NB4 (cell line): Measurements from ENCODE around the gene GRM8.

Experiments
- MYC ChIP-seq: IDR thresholded peaks from 2 replicates; pipeline ENCODE4 v1.6.1; 2011; ENCODE audit warnings: low read depth, low read length
- POLR2A ChIP-seq: IDR thresholded peaks from 2 replicates; pipeline ENCODE4 v1.6.1; 2011; ENCODE audit warnings: mild to moderate bottlenecking; ENCODE audit not compliant: insufficient read length; ENCODE audit errors: extremely low read depth
- TF ChIP-seq, protein P1 (sequence below): IDR thresholded peaks from one replicate; pipeline ENCODE4 v1.5.1; 2012; ENCODE audit warnings: low read depth, low read length
- TF ChIP-seq, protein P2 (sequence below): IDR thresholded peaks from 2 replicates; pipeline ENCODE4 v1.6.1; 2011; ENCODE audit warnings: low read depth, low read length

DNA sequence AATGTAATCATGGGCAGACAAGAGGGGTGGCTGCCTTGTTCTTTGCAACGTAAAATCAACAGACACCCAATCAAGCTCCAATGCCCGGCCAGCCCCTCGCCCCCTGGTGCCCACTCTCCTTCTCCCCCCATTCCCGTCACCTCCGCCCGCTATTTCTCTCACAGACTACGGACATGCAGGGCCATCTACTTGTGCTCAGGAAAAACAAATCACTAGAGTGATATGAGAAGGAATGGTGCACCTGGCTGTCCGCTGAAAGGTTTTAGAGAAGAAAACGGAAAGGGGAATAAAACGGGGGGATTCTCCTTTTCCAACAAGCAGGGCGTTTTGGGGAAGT lies 396 bp downstream of the GRM8 start:
- TF ChIP-seq, protein P1, sequence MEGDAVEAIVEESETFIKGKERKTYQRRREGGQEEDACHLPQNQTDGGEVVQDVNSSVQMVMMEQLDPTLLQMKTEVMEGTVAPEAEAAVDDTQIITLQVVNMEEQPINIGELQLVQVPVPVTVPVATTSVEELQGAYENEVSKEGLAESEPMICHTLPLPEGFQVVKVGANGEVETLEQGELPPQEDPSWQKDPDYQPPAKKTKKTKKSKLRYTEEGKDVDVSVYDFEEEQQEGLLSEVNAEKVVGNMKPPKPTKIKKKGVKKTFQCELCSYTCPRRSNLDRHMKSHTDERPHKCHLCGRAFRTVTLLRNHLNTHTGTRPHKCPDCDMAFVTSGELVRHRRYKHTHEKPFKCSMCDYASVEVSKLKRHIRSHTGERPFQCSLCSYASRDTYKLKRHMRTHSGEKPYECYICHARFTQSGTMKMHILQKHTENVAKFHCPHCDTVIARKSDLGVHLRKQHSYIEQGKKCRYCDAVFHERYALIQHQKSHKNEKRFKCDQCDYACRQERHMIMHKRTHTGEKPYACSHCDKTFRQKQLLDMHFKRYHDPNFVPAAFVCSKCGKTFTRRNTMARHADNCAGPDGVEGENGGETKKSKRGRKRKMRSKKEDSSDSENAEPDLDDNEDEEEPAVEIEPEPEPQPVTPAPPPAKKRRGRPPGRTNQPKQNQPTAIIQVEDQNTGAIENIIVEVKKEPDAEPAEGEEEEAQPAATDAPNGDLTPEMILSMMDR = no peak
- TF ChIP-seq POLR2A (no peak), MYC (no peak)
- TF ChIP-seq, protein P2, sequence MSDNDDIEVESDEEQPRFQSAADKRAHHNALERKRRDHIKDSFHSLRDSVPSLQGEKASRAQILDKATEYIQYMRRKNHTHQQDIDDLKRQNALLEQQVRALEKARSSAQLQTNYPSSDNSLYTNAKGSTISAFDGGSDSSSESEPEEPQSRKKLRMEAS = no peak
